ENCODE data around the gene TXNDC16.
A peak's percentile ranks its signal among the peaks of the same experiment; 100 is the strongest.
"Not testable (repeated sequence)": the region's sequence is repeated elsewhere in the genome, so short reads cannot be mapped to it uniquely, and the experiment has no call there.

The TXNDC16 gene

GRCh38 chr14:52473557-52473956 lies 78.7 kb downstream of the TXNDC16 start:
- TF ChIP-seq MYC (IDR thresholded peaks at IDR 0.05; ENCODE audit: low read depth, low read length), result no peak
- no peak for TF ChIP-seq CTCF (IDR thresholded peaks at IDR 0.05; ENCODE audit: low read depth, low read length)
- TF ChIP-seq MAX (IDR thresholded peaks at IDR 0.05; ENCODE audit: low read depth, low read length), result no peak
- TF ChIP-seq POLR2A (IDR thresholded peaks at IDR 0.05; ENCODE audit: extremely low read depth, insufficient read length), result no peak
- DNase-seq (ENCODE audit: low read depth), result peak; percentile 46
- H3K4me3 ChIP-seq (ENCODE audit: low read depth, low read length), result no peak overlapping the region

GRCh38 chr14:52472728-52473127 lies 79.6 kb downstream of the TXNDC16 start:
- H3K4me3 ChIP-seq (ENCODE audit: low read depth, low read length), result no peak overlapping the region
- TF ChIP-seq CTCF (IDR thresholded peaks at IDR 0.05; ENCODE audit: low read depth, low read length) (no peak), MAX (IDR thresholded peaks at IDR 0.05; ENCODE audit: low read depth, low read length) (no peak), POLR2A (IDR thresholded peaks at IDR 0.05; ENCODE audit: extremely low read depth, insufficient read length) (no peak), MYC (IDR thresholded peaks at IDR 0.05; ENCODE audit: low read depth, low read length) (no peak)
- DNase-seq (ENCODE audit: low read depth), result no peak

GRCh38 chr14:52472251-52472650 lies 80.1 kb downstream of the TXNDC16 start:
- not testable (repeated sequence) for DNase-seq (ENCODE audit: low read depth); H3K4me3 ChIP-seq (ENCODE audit: low read depth, low read length)

- H3K4me3 ChIP-seq (ENCODE audit: low read depth, low read length), result no peak overlapping the region
- TF ChIP-seq CTCF (IDR thresholded peaks at IDR 0.05; ENCODE audit: low read depth, low read length) (no peak), MYC (IDR thresholded peaks at IDR 0.05; ENCODE audit: low read depth, low read length) (no peak), POLR2A (IDR thresholded peaks at IDR 0.05; ENCODE audit: extremely low read depth, insufficient read length) (no peak), MAX (IDR thresholded peaks at IDR 0.05; ENCODE audit: low read depth, low read length) (no peak)
- no peak for DNase-seq (ENCODE audit: low read depth)
Measured at GRCh38 chr14:52467515-52468266, 84.6 kb downstream of the TXNDC16 start.

- H3K4me3 ChIP-seq (ENCODE audit: low read depth, low read length), result no peak overlapping the region
- TF ChIP-seq MAX (IDR thresholded peaks at IDR 0.05; ENCODE audit: low read depth, low read length), result no peak
- no peak for TF ChIP-seq CTCF (IDR thresholded peaks at IDR 0.05; ENCODE audit: low read depth, low read length)
- TF ChIP-seq MYC (IDR thresholded peaks at IDR 0.05; ENCODE audit: low read depth, low read length), result no peak
- no peak for TF ChIP-seq POLR2A (IDR thresholded peaks at IDR 0.05; ENCODE audit: extremely low read depth, insufficient read length)
- DNase-seq (ENCODE audit: low read depth), result no peak
Measured at GRCh38 chr14:52464175-52464574, 88.1 kb downstream of the TXNDC16 start.

GRCh38 chr14:52463375-52463774 lies 88.9 kb downstream of the TXNDC16 start:
- TF ChIP-seq CTCF (IDR thresholded peaks at IDR 0.05; ENCODE audit: low read depth, low read length) (no peak), MAX (IDR thresholded peaks at IDR 0.05; ENCODE audit: low read depth, low read length) (no peak), MYC (IDR thresholded peaks at IDR 0.05; ENCODE audit: low read depth, low read length) (no peak), POLR2A (IDR thresholded peaks at IDR 0.05; ENCODE audit: extremely low read depth, insufficient read length) (no peak)
- no peak for DNase-seq (ENCODE audit: low read depth)
- H3K4me3 ChIP-seq (ENCODE audit: low read depth, low read length), result no peak overlapping the region
